Measurements from ENCODE around the gene KIF5C. TPM values are rescaled to one million over a fixed set of nuclear protein-coding genes. Genes with fewer than 3 reads are reported as not detected.

The KIF5C gene
- polyA plus RNA-seq, 2 donors, result 0.16 to 0.18 TPM

- Histone ChIP-seq H3K4me3 (ENCODE audit: low read depth in 1 of 2, low read length in 2 of 2) (no peak overlapping the region), H3K27ac (ENCODE audit: low read depth in 2 of 2, low read length in 1 of 2) (no peak overlapping the region), H3K9me3 (ENCODE audit: control insufficient read depth in 2 of 2, insufficient read depth in 1 of 2, low read depth in 1 of 2, low read length in 1 of 2) (no peaks in the 10 kb centered on the region), H3K36me3 (ENCODE audit: control insufficient read depth in 2 of 2, insufficient read depth in 2 of 2, low read length in 1 of 2) (no peaks in the 10 kb centered on the region), H3K4me1 (ENCODE audit: control insufficient read depth in 2 of 2, insufficient read depth in 2 of 2, low read length in 1 of 2) (no peaks in the 10 kb centered on the region), H3K27me3 (ENCODE audit: control insufficient read depth in 1 of 2, insufficient read depth in 2 of 2, low read length in 2 of 2) (no peaks in the 10 kb centered on the region)
- 76 to 80% methylated on average over 12 of the region's 12 CpGs for WGBS, 2 donors
Observed at GRCh38 chr2:148965623-148966437, 90.8 kb downstream of the KIF5C start.

- Histone ChIP-seq H3K36me3 (ENCODE audit: control insufficient read depth in 2 of 2, insufficient read depth in 2 of 2, low read length in 1 of 2) (no peaks in the 10 kb centered on the region), H3K27me3 (ENCODE audit: control insufficient read depth in 1 of 2, insufficient read depth in 2 of 2, low read length in 2 of 2) (no peaks in the 10 kb centered on the region), H3K27ac (ENCODE audit: low read depth in 2 of 2, low read length in 1 of 2) (no peak overlapping the region), H3K4me3 (ENCODE audit: low read depth in 1 of 2, low read length in 2 of 2) (no peak overlapping the region), H3K4me1 (ENCODE audit: control insufficient read depth in 2 of 2, insufficient read depth in 2 of 2, low read length in 1 of 2) (no peaks in the 10 kb centered on the region), H3K9me3 (ENCODE audit: control insufficient read depth in 2 of 2, insufficient read depth in 1 of 2, low read depth in 1 of 2, low read length in 1 of 2) (no peaks in the 10 kb centered on the region)
- 95 to 100% methylated on average over 1 of the region's 1 CpG for WGBS, 2 donors
Observed at GRCh38 chr2:148966438-148966758, 91.4 kb downstream of the KIF5C start.

GRCh38 chr2:148967056-148967455 is 92.0 kb downstream of the KIF5C start:
- Histone ChIP-seq H3K27me3 (ENCODE audit: control insufficient read depth in 1 of 2, insufficient read depth in 2 of 2, low read length in 2 of 2) (no peaks in the 10 kb centered on the region), H3K36me3 (ENCODE audit: control insufficient read depth in 2 of 2, insufficient read depth in 2 of 2, low read length in 1 of 2) (no peaks in the 10 kb centered on the region), H3K27ac (ENCODE audit: low read depth in 2 of 2, low read length in 1 of 2) (no peak overlapping the region), H3K4me3 (ENCODE audit: low read depth in 1 of 2, low read length in 2 of 2) (no peak overlapping the region), H3K9me3 (ENCODE audit: control insufficient read depth in 2 of 2, insufficient read depth in 1 of 2, low read depth in 1 of 2, low read length in 1 of 2) (no peaks in the 10 kb centered on the region), H3K4me1 (ENCODE audit: control insufficient read depth in 2 of 2, insufficient read depth in 2 of 2, low read length in 1 of 2) (no peaks in the 10 kb centered on the region)
- WGBS, 2 donors, result 68% methylated on average over 7 of the region's 7 CpGs

- H3K4me1 ChIP-seq (ENCODE audit: control insufficient read depth in 2 of 2, insufficient read depth in 2 of 2, low read length in 1 of 2), result no peaks in the 10 kb centered on the region
- H3K4me3 ChIP-seq (ENCODE audit: low read depth in 1 of 2, low read length in 2 of 2), result no peak overlapping the region
- no peaks in the 10 kb centered on the region for H3K36me3 ChIP-seq (ENCODE audit: control insufficient read depth in 2 of 2, insufficient read depth in 2 of 2, low read length in 1 of 2)
- 67 to 72% methylated on average over 8 of the region's 8 CpGs for WGBS, 2 donors
- H3K27ac ChIP-seq (ENCODE audit: low read depth in 2 of 2, low read length in 1 of 2), result no peak overlapping the region
- no peaks in the 10 kb centered on the region for H3K9me3 ChIP-seq (ENCODE audit: control insufficient read depth in 2 of 2, insufficient read depth in 1 of 2, low read depth in 1 of 2, low read length in 1 of 2)
- H3K27me3 ChIP-seq (ENCODE audit: control insufficient read depth in 1 of 2, insufficient read depth in 2 of 2, low read length in 2 of 2), result no peaks in the 10 kb centered on the region
Observed at GRCh38 chr2:148967578-148967977, 92.6 kb downstream of the KIF5C start.

- Histone ChIP-seq H3K36me3 (ENCODE audit: control insufficient read depth in 2 of 2, insufficient read depth in 2 of 2, low read length in 1 of 2) (no peaks in the 10 kb centered on the region), H3K27me3 (ENCODE audit: control insufficient read depth in 1 of 2, insufficient read depth in 2 of 2, low read length in 2 of 2) (no peaks in the 10 kb centered on the region), H3K4me3 (ENCODE audit: low read depth in 1 of 2, low read length in 2 of 2) (no peak overlapping the region), H3K27ac (ENCODE audit: low read depth in 2 of 2, low read length in 1 of 2) (no peak overlapping the region), H3K4me1 (ENCODE audit: control insufficient read depth in 2 of 2, insufficient read depth in 2 of 2, low read length in 1 of 2) (no peaks in the 10 kb centered on the region), H3K9me3 (ENCODE audit: control insufficient read depth in 2 of 2, insufficient read depth in 1 of 2, low read depth in 1 of 2, low read length in 1 of 2) (no peaks in the 10 kb centered on the region)
- WGBS, 2 donors, result 89 to 91% methylated on average over 4 of the region's 4 CpGs
Observed at GRCh38 chr2:148968301-148968700, 93.3 kb downstream of the KIF5C start.

- H3K27ac ChIP-seq (ENCODE audit: low read depth in 2 of 2, low read length in 1 of 2), result no peak overlapping the region
- WGBS, 2 donors, result 72 to 79% methylated on average over 4 of the region's 4 CpGs
- no peaks in the 10 kb centered on the region for H3K36me3 ChIP-seq (ENCODE audit: control insufficient read depth in 2 of 2, insufficient read depth in 2 of 2, low read length in 1 of 2)
Observed at GRCh38 chr2:148968776-148969319, 93.8 kb downstream of the KIF5C start.

GRCh38 chr2:148969659-148970061 is 94.6 kb downstream of the KIF5C start:
- Histone ChIP-seq H3K4me1 (ENCODE audit: control insufficient read depth in 2 of 2, insufficient read depth in 2 of 2, low read length in 1 of 2) (no peaks in the 10 kb centered on the region), H3K9me3 (ENCODE audit: control insufficient read depth in 2 of 2, insufficient read depth in 1 of 2, low read depth in 1 of 2, low read length in 1 of 2) (no peaks in the 10 kb centered on the region), H3K27ac (ENCODE audit: low read depth in 2 of 2, low read length in 1 of 2) (no peak overlapping the region), H3K36me3 (ENCODE audit: control insufficient read depth in 2 of 2, insufficient read depth in 2 of 2, low read length in 1 of 2) (no peaks in the 10 kb centered on the region), H3K4me3 (ENCODE audit: low read depth in 1 of 2, low read length in 2 of 2) (no peak overlapping the region), H3K27me3 (ENCODE audit: control insufficient read depth in 1 of 2, insufficient read depth in 2 of 2, low read length in 2 of 2) (no peaks in the 10 kb centered on the region)
- WGBS, 2 donors, result 71 to 72% methylated on average over 7 of the region's 7 CpGs

More at GRCh38 chr2:148968776-148969319, 93.8 kb downstream of the KIF5C start:
- Histone ChIP-seq H3K27me3 (ENCODE audit: control insufficient read depth in 1 of 2, insufficient read depth in 2 of 2, low read length in 2 of 2) (no peaks in the 10 kb centered on the region), H3K4me3 (ENCODE audit: low read depth in 1 of 2, low read length in 2 of 2) (no peak overlapping the region), H3K4me1 (ENCODE audit: control insufficient read depth in 2 of 2, insufficient read depth in 2 of 2, low read length in 1 of 2) (no peaks in the 10 kb centered on the region), H3K9me3 (ENCODE audit: control insufficient read depth in 2 of 2, insufficient read depth in 1 of 2, low read depth in 1 of 2, low read length in 1 of 2) (no peaks in the 10 kb centered on the region)

GRCh38 chr2:148970385-148970784 is 95.4 kb downstream of the KIF5C start:
- Histone ChIP-seq H3K4me1 (ENCODE audit: control insufficient read depth in 2 of 2, insufficient read depth in 2 of 2, low read length in 1 of 2) (no peaks in the 10 kb centered on the region), H3K27me3 (ENCODE audit: control insufficient read depth in 1 of 2, insufficient read depth in 2 of 2, low read length in 2 of 2) (no peaks in the 10 kb centered on the region), H3K4me3 (ENCODE audit: low read depth in 1 of 2, low read length in 2 of 2) (no peak overlapping the region), H3K36me3 (ENCODE audit: control insufficient read depth in 2 of 2, insufficient read depth in 2 of 2, low read length in 1 of 2) (no peaks in the 10 kb centered on the region), H3K9me3 (ENCODE audit: control insufficient read depth in 2 of 2, insufficient read depth in 1 of 2, low read depth in 1 of 2, low read length in 1 of 2) (no peaks in the 10 kb centered on the region), H3K27ac (ENCODE audit: low read depth in 2 of 2, low read length in 1 of 2) (no peak overlapping the region)
- WGBS, 2 donors, result 87 to 89% methylated on average over 2 of the region's 2 CpGs

GRCh38 chr2:148971547-148971946 is 96.5 kb downstream of the KIF5C start:
- H3K9me3 ChIP-seq (ENCODE audit: control insufficient read depth in 2 of 2, insufficient read depth in 1 of 2, low read depth in 1 of 2, low read length in 1 of 2), result no peaks in the 10 kb centered on the region
- WGBS, 2 donors, result 63 to 73% methylated on average over 3 of the region's 3 CpGs

GRCh38 chr2:148974095-148974494 is 99.1 kb downstream of the KIF5C start:
- no peak overlapping the region for H3K4me3 ChIP-seq (ENCODE audit: low read depth in 1 of 2, low read length in 2 of 2)
- no peaks in the 10 kb centered on the region for H3K27me3 ChIP-seq (ENCODE audit: control insufficient read depth in 1 of 2, insufficient read depth in 2 of 2, low read length in 2 of 2)
- no peak overlapping the region for H3K27ac ChIP-seq (ENCODE audit: low read depth in 2 of 2, low read length in 1 of 2)
- no peaks in the 10 kb centered on the region for H3K36me3 ChIP-seq (ENCODE audit: control insufficient read depth in 2 of 2, insufficient read depth in 2 of 2, low read length in 1 of 2)
- H3K9me3 ChIP-seq (ENCODE audit: control insufficient read depth in 2 of 2, insufficient read depth in 1 of 2, low read depth in 1 of 2, low read length in 1 of 2), result no peaks in the 10 kb centered on the region
- no peaks in the 10 kb centered on the region for H3K4me1 ChIP-seq (ENCODE audit: control insufficient read depth in 2 of 2, insufficient read depth in 2 of 2, low read length in 1 of 2)

More at GRCh38 chr2:148971547-148971946, 96.5 kb downstream of the KIF5C start:
- Histone ChIP-seq H3K27ac (ENCODE audit: low read depth in 2 of 2, low read length in 1 of 2) (no peak overlapping the region), H3K27me3 (ENCODE audit: control insufficient read depth in 1 of 2, insufficient read depth in 2 of 2, low read length in 2 of 2) (no peaks in the 10 kb centered on the region), H3K36me3 (ENCODE audit: control insufficient read depth in 2 of 2, insufficient read depth in 2 of 2, low read length in 1 of 2) (no peaks in the 10 kb centered on the region), H3K4me3 (ENCODE audit: low read depth in 1 of 2, low read length in 2 of 2) (no peak overlapping the region), H3K4me1 (ENCODE audit: control insufficient read depth in 2 of 2, insufficient read depth in 2 of 2, low read length in 1 of 2) (no peaks in the 10 kb centered on the region)

Data from esophagus (tissue), 2 donors.